Upper lobe of left lung (tissue), 4 donors: ENCODE measurements around the gene ELL2.

Source experiments
- CTCF ChIP-seq, 6 experiments: fragments of 450-650 bp in 4 of 6; fragments of 200-600 bp in 2 of 6; sonication (generic) in 2 of 6; IDR thresholded peaks; one replicate each; pipeline ENCODE4 v1.5.1; 2016 to 2019; ENCODE audit warnings: antibody characterized with exemption in 6 of 6
- POLR2A ChIP-seq, 4 donors: fragments of 450-650 bp; IDR thresholded peaks; one replicate each; pipeline ENCODE4 v1.5.1; 2016 to 2017; ENCODE audit warnings: antibody characterized with exemption in 4 of 4, mild to moderate bottlenecking in 2 of 4
- POLR2AphosphoS5 ChIP-seq, 2 donors: sonication (generic); formaldehyde crosslinking; IDR thresholded peaks; one replicate each; pipeline ENCODE4 v1.5.1; 2017; ENCODE audit warnings: antibody characterized with exemption in 2 of 2

GRCh38 chr5:95949810-95950209 lies 11.8 kb downstream of the ELL2 start:
- no peak for TF ChIP-seq CTCF (IDR thresholded peaks at IDR 0.05)
- TF ChIP-seq POLR2A (IDR thresholded peaks at IDR 0.05), result no peak
- TF ChIP-seq POLR2AphosphoS5 (IDR thresholded peaks at IDR 0.05), result no peak
